Testis (tissue), 5 donors: ENCODE data around the gene PTN. TPM values are rescaled to one million over a fixed set of nuclear protein-coding genes. Genes with fewer than 3 reads are reported as not detected.

Source experiments
- DNase-seq: peaks from one replicate; pipeline ENCODE4 v3.0.0-alpha.2; 2019
- H3K27ac ChIP-seq, 2 donors: fragments of 200-600 bp; sonication (generic); one replicate each; pipeline ENCODE4 v1.5.1; 2019
- H3K27me3 ChIP-seq: fragments of 200-600 bp; sonication (generic); one replicate; pipeline ENCODE4 v1.5.1; 2019
- H3K36me3 ChIP-seq: fragments of 200-600 bp; sonication (generic); one replicate; pipeline ENCODE4 v1.5.1; 2017; ENCODE audit warnings: low read depth; ENCODE audit errors: missing control alignments
- H3K4me1 ChIP-seq: fragments of 200-600 bp; sonication (generic); one replicate; pipeline ENCODE4 v1.5.1; 2019
- H3K4me3 ChIP-seq, 2 donors: fragments of 200-600 bp; sonication (generic); one replicate each; pipeline ENCODE4 v1.5.1; 2017 to 2019
- H3K9me3 ChIP-seq: fragments of 200-600 bp; sonication (generic); one replicate; pipeline ENCODE4 v1.5.1; 2017
- CTCF ChIP-seq, 3 experiments: fragments of 450-650 bp in 2 of 3; fragments of 200-600 bp in 1 of 3; sonication (generic) in 1 of 3; IDR thresholded peaks; one replicate each; pipeline ENCODE4 v1.5.1; 2016 to 2019; ENCODE audit warnings: antibody characterized with exemption in 3 of 3, mild to moderate bottlenecking in 2 of 3, moderate library complexity in 1 of 3
- POLR2A ChIP-seq: fragments of 450-650 bp; IDR thresholded peaks from one replicate; pipeline ENCODE4 v1.6.1; 2017; ENCODE audit warnings: antibody characterized with exemption, mild to moderate bottlenecking, moderate library complexity
- WGBS, 2 donors: methylation state at CpG; one replicate each; pipeline ENCODE4 v1.1.5; 2018; 5-methylcytosine and 5-hydroxymethylcytosine counted together
- intact Hi-C: fragments of 100-400 bp; cut with DNase I; formaldehyde crosslinking; loops from one replicate; pipeline ENCODE4 v1.15.1; 2023; ENCODE audit warnings: low total_unique reads
- long read RNA-seq, 2 donors: transcript quantifications; one replicate each; lab custom pipeline, GENCODE V29; 2026
- polyA plus RNA-seq: library from polyadenylated mRNA; stranded (reverse); fragments of 350-450 nt; fragmentation: Illumina TruSeq; extraction: RNeasy Lipid Tissue Mini Kit (QIAGEN cat#74804); gene quantifications from one replicate; pipeline ENCODE4 v1.2.3, GENCODE V29; 2014; ENCODE audit warnings: low read depth, low replicate concordance; ENCODE audit not compliant: insufficient read depth
- total RNA-seq, 2 donors: library from RNA; depleted of rRNA; stranded (reverse); fragments of >200 nt; gene quantifications; one replicate each; pipeline ENCODE4 v1.2.3, GENCODE V29; 2016

The PTN gene
- 100 to 1,000 TPM in 1 of 2 donors, 10 to 100 TPM in 1; 80.7 to 131 TPM for total RNA-seq
- polyA plus RNA-seq = 55.8 TPM
- long read RNA-seq, donor 1, transcript PTN-201 (5 exons, 1,614 nt) = major isoform, 50 of 69 reads
- long read RNA-seq, donor 1, partial matches to known transcripts = 13 of 69 reads
- long read RNA-seq, donor 1, other reads (novel, unspliced or antisense) = 6 of 69 reads
- long read RNA-seq, donor 2, transcript PTN-201 (5 exons, 1,614 nt) = major isoform, 40 of 107 reads
- long read RNA-seq, donor 2, partial matches to known transcripts = 59 of 107 reads
- long read RNA-seq, donor 2, other reads (novel, unspliced or antisense) = 8 of 107 reads

GRCh38 chr7:137343281-137343841 lies at the start of gene PTN:
Gene PTN (minus strand): TSS chr7:137343733. CDS start chr7:137254973, 88,760 bp downstream.
- WGBS, 2 donors = 0 to 1% methylated on average over 23 of the region's 23 CpGs
- TF ChIP-seq CTCF (IDR thresholded peaks at IDR 0.05) (no peak), POLR2A (no peak)
- peak; percentile 62 for DNase-seq
- Histone ChIP-seq H3K9me3 (no peaks in the 10 kb centered on the region), H3K27me3 (no peaks in the 10 kb centered on the region), H3K36me3 (no peaks in the 10 kb centered on the region), H3K27ac (peak within 1 kb of the TSS in 1 of 2 donors; percentile 21), H3K4me1 (no peaks in the 10 kb centered on the region), H3K4me3 (peak within 1 kb of the TSS; percentile 20 to 58)
- intact Hi-C loops = no loop called here

GRCh38 chr7:137390076-137390475 lies 46.5 kb upstream of the PTN start:
- Histone ChIP-seq H3K4me1 (no peaks in the 10 kb centered on the region), H3K4me3 (no peak overlapping the region), H3K27ac (no peak overlapping the region), H3K9me3 (no peaks in the 10 kb centered on the region), H3K27me3 (no peaks in the 10 kb centered on the region), H3K36me3 (no peaks in the 10 kb centered on the region)
- intact Hi-C loops = no loop called here
- TF ChIP-seq POLR2A = no peak
- TF ChIP-seq CTCF (IDR thresholded peaks at IDR 0.05) = no peak
- 71 to 86% methylated on average over 1 of the region's 1 CpG for WGBS, 2 donors
- DNase-seq = no peak

- TF ChIP-seq CTCF (IDR thresholded peaks at IDR 0.05) (no peak), POLR2A (no peak)
- Histone ChIP-seq H3K36me3 (no peaks in the 10 kb centered on the region), H3K27ac (no peak overlapping the region), H3K27me3 (no peaks in the 10 kb centered on the region), H3K4me3 (no peak overlapping the region), H3K4me1 (no peaks in the 10 kb centered on the region), H3K9me3 (no peaks in the 10 kb centered on the region)
- intact Hi-C loops = no loop called here
- WGBS, 2 donors = 100% methylated on average over 1 of the region's 1 CpG
- no peak for DNase-seq
Observed at GRCh38 chr7:137388916-137389315, 45.4 kb upstream of the PTN start.

GRCh38 chr7:137386966-137387365 lies 43.4 kb upstream of the PTN start:
- DNase-seq = no peak
- Histone ChIP-seq H3K27ac (no peak overlapping the region), H3K9me3 (no peaks in the 10 kb centered on the region), H3K4me3 (no peak overlapping the region), H3K4me1 (no peaks in the 10 kb centered on the region), H3K36me3 (no peaks in the 10 kb centered on the region), H3K27me3 (no peaks in the 10 kb centered on the region)
- TF ChIP-seq CTCF (IDR thresholded peaks at IDR 0.05) (no peak), POLR2A (no peak)
- WGBS, 2 donors = 53 to 56% methylated on average over 1 of the region's 1 CpG
- intact Hi-C loops = no loop called here
